ENCODE measurements around the gene TSC2. TPM values are rescaled to one million over a fixed set of nuclear protein-coding genes. Genes with fewer than 3 reads are reported as not detected.

The TSC2 gene
- total and polyA plus RNA-seq, 2 of the 13 experiments (the other 11 are each of a cell fraction or from before 2014, with no cell fraction given) = 19.6 to 40.4 TPM

- TF ChIP-seq PRDM4 (CRISPR knock-in tag; IDR thresholded peaks at IDR 0.05; ENCODE audit: borderline replicate concordance) (no peak), MXD3 (CRISPR knock-in tag; IDR thresholded peaks at IDR 0.05) (no peak; the same call in 1 of the 2 replicates), RFXANK (CRISPR knock-in tag; IDR thresholded peaks at IDR 0.05) (no peak), AKAP8 (CRISPR knock-in tag; IDR thresholded peaks at IDR 0.05) (0 out of 2 replicates have a peak, but pooled peaks have one; percentile 58), NR0B2 (CRISPR knock-in tag; IDR thresholded peaks at IDR 0.05) (0 out of 2 replicates have a peak, but pooled peaks have one; percentile 25), NKX3-1 (CRISPR knock-in tag; IDR thresholded peaks at IDR 0.05) (no peak), LRRFIP1 (CRISPR knock-in tag; conservative IDR thresholded peaks at IDR 0.05) (no peak), ZKSCAN1 (IDR thresholded peaks at IDR 0.05; ENCODE audit: low read length) (0 out of 2 replicates have a peak, but pooled peaks have one; percentile 21), SNAI1 (CRISPR knock-in tag; IDR thresholded peaks at IDR 0.05; ENCODE audit: borderline replicate concordance) (no peak), ZFP36L2 (CRISPR knock-in tag; IDR thresholded peaks at IDR 0.05) (no peak), PHB2 (IDR thresholded peaks at IDR 0.05; ENCODE audit: partially characterized antibody) (no peak), NR2F1 (CRISPR knock-in tag; IDR thresholded peaks at IDR 0.05) (no peak), ZNF747 (CRISPR knock-in tag; IDR thresholded peaks at IDR 0.05; ENCODE audit: borderline replicate concordance) (peak; percentile 54; the same call in 1 of the 2 replicates), STAT5B (CRISPR knock-in tag; IDR thresholded peaks at IDR 0.05) (no peak), FOXA3 (CRISPR knock-in tag; IDR thresholded peaks at IDR 0.05) (peak; percentile 48), NCOA5 (CRISPR knock-in tag; IDR thresholded peaks at IDR 0.05) (no peak), IRF2 (CRISPR knock-in tag; IDR thresholded peaks at IDR 0.05) (peak; percentile 82), ZNF562 (CRISPR knock-in tag; IDR thresholded peaks at IDR 0.05; ENCODE audit: borderline replicate concordance) (no peak), KDM4B (CRISPR knock-in tag; IDR thresholded peaks at IDR 0.05) (peak; percentile 68; the same call in 1 of the 2 replicates), BCL3 (CRISPR knock-in tag; IDR thresholded peaks at IDR 0.05) (peak; percentile 58; the same call in 1 of the 2 replicates), ZBTB2 (CRISPR knock-in tag; IDR thresholded peaks at IDR 0.05; ENCODE audit: low read depth) (no peak)
Observed at GRCh38 chr16:2003827-2004641, 43.8 kb upstream of the TSC2 start (continued).
